Measurements from ENCODE around the gene C2orf80. TPM values are rescaled to one million over a fixed set of nuclear protein-coding genes. Genes with fewer than 3 reads are reported as not detected.

Gene C2orf80
- total and polyA plus RNA-seq, 9 of the 15 experiments (the other 6 are each of a cell fraction or from before 2014, with no cell fraction given), result not detected

GRCh38 chr2:208172125-208172524 is 17.7 kb downstream of the C2orf80 start (continued):
- TF ChIP-seq ATF2 (CRISPR knock-in tag; IDR thresholded peaks at IDR 0.05) (no peak), ESRRA (IDR thresholded peaks at IDR 0.05; ENCODE audit: borderline replicate concordance, low read depth) (no peak), HIVEP1 (CRISPR knock-in tag; IDR thresholded peaks at IDR 0.05) (no peak), ZNF766 (CRISPR knock-in tag; conservative IDR thresholded peaks at IDR 0.05) (no peak), MEF2A (IDR thresholded peaks at IDR 0.05; ENCODE audit: control insufficient read depth, low read depth, low read length) (no peak), PCBP1 (IDR thresholded peaks at IDR 0.05; ENCODE audit: low read depth, low read length, poor library complexity, severe bottlenecking) (no peak), FIP1L1 (IDR thresholded peaks at IDR 0.05; ENCODE audit: low read depth, low read length, poor library complexity, severe bottlenecking) (no peak), KAT2B (IDR thresholded peaks at IDR 0.05; ENCODE audit: low read depth, low read length) (no peak), XRCC4 (IDR thresholded peaks at IDR 0.05; ENCODE audit: extremely low read depth, insufficient read depth, insufficient read length) (no peak), MBD1 (CRISPR knock-in tag; IDR thresholded peaks at IDR 0.05) (no peak), ZBTB5 (IDR thresholded peaks at IDR 0.05) (peak; percentile 65; the same call in 1 of the 2 replicates), AFF1 (IDR thresholded peaks at IDR 0.05; ENCODE audit: low read depth in 1 of 2, partially characterized antibody in 2 of 2) (no peak), RFX1 (IDR thresholded peaks at IDR 0.05) (no peak), MCM2 (IDR thresholded peaks at IDR 0.05; ENCODE audit: low read depth) (no peak), ELK3 (CRISPR knock-in tag; IDR thresholded peaks at IDR 0.05) (no peak)

All from K562 (cell line).